NCI-H345 treated with DMSO at 0.1 percent for 48 hours (cell line): Measurements from ENCODE around the gene SMG9.
A peak's percentile ranks its signal among the peaks of the same experiment; 100 is the strongest.

Source experiments
- DNase-seq: peaks from one replicate; lab custom pipeline; 2025; ENCODE audit not compliant: unreplicated experiment; lab: John Stamatoyannopoulos, UW

The SMG9 gene, protein sequence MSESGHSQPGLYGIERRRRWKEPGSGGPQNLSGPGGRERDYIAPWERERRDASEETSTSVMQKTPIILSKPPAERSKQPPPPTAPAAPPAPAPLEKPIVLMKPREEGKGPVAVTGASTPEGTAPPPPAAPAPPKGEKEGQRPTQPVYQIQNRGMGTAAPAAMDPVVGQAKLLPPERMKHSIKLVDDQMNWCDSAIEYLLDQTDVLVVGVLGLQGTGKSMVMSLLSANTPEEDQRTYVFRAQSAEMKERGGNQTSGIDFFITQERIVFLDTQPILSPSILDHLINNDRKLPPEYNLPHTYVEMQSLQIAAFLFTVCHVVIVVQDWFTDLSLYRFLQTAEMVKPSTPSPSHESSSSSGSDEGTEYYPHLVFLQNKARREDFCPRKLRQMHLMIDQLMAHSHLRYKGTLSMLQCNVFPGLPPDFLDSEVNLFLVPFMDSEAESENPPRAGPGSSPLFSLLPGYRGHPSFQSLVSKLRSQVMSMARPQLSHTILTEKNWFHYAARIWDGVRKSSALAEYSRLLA

DNA sequence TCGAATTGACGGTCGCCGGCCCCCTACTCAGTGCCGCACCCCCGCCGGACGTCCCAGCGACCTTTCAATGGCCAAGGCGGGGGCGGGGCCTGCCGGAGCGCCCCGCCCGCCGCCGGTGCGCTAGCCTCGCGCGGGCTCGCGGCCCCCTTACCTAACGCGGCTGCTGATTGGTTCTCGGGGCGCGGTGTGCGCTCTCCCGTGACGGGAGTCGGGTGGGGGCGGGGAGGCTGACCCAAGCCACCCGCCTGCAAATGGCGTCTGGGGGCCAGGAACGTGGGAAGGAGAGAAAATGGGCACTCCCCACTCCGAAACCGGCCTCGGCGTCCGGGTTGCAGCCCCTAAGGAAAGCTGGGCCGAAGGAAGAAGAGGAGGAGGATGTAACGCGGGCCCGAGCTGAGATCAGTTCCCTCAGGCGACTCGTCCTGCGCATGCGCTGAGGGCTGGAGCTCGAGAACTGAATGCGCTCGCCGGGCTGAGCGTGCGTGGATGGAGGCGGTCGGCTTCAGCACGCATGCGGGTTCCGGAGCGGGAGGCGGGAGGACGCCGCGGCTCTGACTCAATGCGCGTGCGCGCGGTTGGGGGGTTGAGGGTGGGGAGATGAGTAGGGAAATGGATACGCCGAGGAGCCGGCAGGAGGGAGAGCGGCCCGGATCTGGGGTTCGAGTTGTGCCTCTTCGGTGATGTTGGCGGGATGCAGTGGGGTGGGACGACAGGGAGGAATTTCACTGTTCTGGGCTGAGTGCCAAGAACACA, at the start of gene SMG9:
Gene SMG9 (minus strand): TSS at position 460 of the 753 bp plus-strand sequence. CDS start 4,221 bp downstream, outside the sequence.
- DNase-seq: peak; percentile 69

DNA sequence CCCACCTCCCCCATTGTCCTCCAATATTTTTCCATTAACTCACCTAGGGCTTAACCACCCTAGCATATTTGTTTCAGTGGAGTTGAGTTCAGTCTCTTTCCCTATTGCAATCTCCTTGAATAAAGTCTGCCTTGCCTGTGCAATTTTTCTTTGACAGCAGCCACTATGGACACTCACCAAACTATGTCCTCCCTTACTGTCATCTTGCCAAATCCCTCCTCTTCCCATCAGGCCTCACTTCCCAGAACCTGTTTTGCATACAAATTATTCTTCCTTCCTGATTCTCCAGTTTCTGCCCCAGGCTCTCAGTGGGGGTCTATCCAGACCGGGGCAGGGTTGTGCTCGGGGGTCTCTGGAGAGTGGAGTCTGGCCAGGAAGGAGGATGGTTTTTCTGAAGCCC, 49.7 kb upstream of the SMG9 start:
- no peak for DNase-seq

DNA sequence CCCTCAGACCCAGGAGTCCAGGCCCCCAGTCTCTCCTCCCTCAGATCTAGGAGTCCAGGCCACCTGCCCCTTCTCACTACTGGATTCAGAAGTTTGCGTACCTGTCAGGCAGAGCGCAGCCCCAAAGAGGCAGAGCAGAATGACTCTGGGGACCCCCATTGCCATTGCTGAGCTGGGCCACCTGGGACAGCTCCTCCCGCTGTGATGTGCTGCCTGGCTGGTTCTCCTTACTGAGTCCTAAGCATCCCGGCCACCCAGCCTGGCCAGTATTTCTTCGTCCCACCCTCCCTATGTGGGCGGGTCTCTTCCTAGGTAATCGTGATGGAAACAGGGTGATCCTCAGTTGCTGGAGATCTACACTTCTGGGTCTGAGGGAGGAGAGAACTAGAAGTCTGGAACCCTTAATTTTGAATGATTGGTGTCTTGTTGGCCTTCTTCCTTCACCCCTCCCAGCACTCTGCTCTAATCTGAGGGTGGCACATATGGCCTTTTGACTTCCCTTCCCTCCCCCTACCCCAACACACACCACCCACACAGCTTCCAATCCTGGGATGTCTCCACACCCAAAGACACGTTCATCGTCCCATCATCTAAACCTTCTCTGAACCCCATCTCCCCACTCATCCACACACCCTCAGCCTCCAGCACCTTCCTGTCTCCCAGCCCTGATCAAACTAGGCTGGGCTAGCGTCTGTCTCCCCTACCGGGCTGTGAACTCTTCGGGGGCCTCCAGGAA, 47.6 kb upstream of the SMG9 start, which contains the start of gene LYPD5:
Gene LYPD5 (minus strand): TSS at position 232 of the 736 bp plus-strand sequence. CDS start 67 bp downstream, at position 165.
- no peak for DNase-seq

DNA sequence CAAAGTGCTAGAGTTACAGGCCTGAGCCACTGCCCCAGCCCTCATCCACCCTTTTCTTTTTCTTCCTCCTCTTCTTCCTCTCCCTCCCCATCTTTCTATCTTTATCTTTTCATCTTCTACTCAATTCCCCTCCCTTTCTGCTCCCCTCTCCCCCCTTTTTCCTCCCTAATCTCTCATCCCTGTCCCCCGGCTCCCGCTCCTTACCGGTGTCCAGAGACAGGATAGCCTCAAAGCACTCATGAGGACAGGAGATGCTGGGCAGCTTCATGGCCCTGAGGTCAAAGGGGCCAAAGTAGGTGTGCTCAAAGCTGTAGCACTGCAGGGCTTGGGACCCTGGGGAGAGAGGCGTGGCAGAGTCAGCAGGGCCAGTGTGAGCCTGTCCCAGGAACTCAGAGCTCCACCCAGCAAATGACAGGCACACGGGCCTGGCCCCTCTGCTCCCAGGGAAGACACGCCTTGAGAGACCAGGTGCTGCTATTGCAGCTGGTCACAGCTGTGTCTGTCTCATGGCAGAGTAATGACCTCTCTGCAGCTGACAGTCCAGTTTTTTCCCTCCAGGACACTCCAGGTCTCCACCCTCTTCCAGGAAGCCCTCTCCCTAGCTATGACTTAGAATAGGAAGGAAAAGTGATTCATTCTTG, 44.9 kb upstream of the SMG9 start:
- DNase-seq: no peak

DNA sequence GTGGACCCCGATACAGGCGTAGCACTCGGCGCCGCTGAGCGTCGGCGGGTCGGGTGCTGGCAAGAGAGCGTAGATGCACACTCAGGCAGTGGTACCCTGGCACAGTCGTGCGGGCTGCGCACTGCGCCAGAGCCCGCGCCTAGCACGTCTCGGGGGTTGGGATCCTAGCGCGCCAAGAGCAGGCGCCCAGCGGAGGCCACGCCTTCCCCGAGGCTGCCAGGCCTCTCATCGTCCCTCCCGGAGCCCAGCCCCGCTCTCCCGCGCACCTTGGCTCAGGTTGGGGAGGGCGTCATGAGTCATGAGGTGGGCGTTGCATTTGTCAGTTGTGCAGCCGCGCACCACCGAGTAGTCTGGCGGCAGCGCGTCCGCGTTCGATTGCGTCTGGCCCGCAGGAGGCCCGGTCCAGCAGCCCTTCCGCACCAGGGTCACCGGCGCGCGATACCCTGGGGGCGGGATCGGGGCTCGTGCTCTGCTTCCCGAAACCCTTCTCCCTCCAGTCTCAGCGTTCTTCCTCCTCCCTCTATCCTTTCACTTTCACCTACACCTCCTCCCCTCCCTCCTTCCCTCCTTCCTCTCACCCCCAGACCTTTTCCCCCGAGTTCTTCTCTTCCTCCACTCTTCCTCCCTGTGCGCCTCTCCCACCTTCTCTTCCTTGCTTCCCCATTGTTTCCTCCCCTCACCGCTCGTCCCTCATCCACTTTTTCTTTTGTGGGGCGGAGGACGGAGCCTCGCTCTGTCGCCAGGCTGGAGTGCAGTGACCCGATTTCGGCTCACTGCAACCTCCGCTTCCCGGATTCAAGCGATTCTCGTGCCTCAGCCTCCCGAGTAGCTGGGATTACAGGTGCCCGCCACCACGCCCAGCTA, 44.0 kb upstream of the SMG9 start:
- peak; percentile 22 for DNase-seq

DNA sequence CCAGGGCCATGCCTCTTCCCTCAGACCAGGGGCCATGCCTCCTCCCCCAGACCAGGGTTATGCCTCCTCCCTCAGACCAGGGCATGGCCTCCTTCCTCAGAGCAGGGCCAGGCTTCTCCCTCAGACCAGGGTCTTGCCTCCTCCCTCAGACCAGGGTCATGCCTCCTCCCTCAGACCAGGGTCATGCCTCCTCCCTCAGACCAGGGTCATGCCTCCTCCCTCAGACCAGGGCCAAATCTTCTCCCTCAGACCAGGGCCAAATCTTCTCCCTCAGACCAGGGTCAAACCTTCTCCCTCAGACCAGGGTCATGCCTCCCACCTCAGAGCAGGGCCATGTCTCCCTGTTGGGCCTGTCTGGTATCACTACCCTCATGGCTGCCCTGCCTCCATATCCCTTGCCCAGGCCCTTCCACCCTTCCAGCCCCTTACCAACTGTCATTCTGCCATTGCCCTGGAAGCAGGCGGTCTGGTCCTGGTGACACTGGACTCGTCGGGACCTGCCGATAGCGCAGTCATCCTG, 43.3 kb upstream of the SMG9 start:
- DNase-seq: no peak

DNA sequence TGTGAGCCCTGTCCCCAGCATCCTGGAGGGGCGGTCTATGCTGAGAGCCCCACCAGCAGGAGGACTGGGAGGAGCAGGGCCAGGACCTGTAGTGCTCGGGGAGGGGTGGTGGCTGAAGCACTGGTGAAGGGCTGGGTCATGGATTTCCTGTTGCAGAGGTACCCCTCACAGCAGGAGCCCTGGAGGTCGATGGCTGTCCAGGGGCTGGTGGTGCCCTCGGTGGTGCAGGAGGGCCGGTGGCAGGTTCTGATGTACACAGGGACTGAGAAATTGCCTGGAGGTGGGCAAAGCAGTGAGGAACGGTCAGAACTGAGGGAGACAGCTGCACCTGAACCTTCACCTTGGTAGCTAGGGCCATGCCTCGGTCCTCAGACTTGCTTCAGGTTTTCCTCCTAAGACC, 42.8 kb upstream of the SMG9 start:
- no peak for DNase-seq

DNA sequence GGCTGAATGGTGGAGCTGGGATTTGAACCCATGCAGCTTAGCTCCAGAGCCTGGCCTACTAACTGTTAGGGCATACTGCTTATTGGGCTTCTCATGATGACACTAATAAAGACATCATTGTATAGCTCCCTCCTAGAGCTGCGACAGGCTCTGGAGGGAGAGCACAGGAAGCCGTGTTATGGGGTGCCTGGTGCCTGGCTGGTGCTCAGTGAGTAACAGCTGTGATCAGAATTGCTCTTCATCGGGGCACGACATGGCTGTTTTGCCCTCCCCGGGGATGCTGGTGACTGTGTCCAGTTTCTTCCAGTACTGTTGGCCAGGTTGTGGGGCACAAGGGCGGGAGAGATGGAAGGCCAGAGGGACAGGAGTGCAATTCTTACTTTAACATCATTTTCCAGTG, 42.4 kb upstream of the SMG9 start:
- no peak for DNase-seq

DNA sequence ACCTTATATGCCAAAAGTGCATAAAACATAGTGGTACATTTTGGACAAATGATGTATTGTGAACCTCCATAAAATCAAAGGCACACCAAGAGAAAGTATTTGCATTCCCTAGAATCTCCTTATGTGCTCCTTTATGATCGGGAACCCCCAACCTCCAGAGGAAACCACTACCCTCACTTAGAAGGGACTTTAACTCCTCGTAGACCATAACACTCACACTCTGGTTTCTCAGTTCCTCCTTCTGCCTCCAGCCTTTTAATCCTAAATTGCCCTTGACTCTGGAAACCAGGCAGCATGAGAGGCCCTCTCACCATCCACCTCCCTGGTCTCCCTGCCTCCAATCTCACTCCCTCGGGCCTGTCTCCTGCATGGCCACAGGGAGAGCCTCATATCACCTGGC, 35.8 kb upstream of the SMG9 start:
- no peak for DNase-seq

DNA sequence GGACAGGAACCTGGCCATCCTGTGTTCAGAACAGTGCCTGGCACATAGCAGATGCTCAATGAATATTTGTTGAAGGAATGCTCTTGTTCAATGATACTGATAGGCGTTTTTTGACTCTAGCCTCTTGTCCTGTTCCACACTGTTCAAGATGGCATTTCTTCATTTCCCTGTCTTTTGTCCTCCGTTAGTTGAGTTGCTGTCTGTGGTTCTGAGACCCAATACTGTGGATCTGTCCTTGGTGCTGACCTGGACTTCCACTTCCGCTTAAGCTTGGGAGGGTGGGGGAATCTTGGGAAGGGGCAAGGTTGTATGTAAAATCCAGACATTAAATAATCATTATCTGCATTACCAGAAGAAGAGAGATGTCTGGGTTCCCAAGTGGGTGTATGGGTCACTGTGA, 34.3 kb upstream of the SMG9 start:
- no peak for DNase-seq

DNA sequence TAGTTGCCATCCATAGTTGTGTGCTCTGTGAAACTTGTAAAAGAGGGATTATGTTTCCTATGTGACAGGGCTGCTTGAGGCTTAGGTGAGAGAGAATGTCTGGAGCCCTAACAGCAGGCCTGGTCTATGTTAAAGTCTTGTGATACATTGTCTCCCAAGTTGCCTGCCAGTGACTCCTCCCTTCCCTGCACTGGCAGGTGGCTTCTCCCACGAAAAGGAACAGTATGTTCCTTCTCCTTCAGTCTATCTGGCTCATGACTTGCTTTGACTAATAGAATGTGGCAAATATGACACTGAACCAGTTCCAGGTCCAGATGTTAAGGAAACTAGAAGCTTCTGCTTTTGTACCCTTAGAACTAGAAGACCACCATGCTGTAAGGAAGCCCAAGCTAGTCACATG, 31.9 kb upstream of the SMG9 start:
- no peak for DNase-seq

DNA sequence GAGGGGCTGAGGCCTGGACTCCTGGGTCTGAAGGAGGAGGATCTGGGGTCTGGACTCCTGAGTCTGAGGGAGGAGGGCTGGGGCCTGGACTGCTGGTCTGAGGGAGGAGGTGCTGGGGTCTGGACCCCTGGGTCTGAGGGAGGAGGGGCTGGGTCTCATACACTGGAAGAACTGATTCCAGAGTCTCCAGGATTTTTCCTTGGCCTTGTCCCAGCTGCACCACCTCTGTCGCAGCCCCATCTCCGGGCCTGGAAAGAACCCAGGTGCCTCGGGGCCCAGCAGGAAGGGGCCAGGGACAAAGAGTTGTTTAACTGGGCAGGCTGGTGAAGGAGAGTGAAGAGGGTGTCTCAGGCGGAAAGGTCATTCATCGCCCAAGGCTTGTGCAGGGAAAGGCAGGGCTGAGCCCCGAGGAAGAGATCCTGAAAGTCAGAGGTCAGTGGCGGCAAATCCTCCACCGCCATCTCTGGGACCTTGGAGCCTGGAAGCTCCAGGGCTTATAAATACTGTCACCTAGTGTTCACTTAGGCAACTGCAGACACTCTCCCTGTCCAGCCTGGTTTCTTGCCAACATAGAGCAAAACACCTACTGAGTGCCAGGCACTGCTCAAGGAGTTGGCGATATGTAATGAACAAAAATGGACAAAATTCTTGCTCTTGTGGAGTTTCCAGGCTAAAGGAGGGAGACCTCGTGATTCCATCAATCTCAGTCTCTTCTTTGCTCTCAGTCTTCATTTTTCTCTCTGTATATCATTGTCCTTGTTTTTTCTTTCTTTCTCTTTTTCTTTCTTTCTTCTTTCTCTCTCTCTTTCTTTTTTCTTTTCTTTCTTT, 30.4 kb upstream of the SMG9 start:
- peak; percentile 58 for DNase-seq

DNA sequence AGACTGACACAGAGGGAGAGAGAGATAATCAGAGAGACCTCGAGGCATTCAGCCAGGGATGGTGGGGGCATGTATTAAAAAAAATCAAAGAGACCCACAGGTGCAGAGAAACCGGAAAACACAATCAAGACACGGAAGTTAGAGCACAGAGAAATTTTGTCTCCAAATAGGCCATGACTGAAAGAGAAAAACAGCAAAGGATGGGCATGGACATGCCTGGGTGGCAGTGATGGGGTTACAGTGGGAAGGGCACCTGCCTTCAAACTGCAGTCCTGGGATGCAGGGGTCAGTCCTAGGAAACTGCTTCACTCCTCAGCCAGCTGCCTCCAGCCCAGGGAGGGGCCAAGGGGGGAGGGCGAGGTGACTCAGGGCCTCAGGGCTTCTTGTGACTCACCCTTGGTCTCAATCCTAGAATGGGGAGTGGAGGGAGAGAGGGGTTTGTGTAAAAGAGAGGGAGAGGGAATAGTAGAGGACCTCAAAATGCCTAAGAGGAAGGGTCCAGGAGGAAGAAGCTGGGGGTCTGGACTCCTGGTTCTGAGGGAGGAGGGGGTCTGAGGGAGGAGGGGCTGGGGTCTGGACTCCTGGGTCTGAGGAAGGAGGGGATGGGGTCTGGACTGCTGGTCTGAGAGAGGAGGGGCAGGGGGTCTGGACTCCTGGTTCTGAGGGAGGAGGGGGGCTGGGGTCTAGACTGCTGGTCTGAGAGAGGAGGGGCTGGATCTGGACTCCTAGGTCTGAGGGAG, 29.6 kb upstream of the SMG9 start:
- DNase-seq: no peak

DNA sequence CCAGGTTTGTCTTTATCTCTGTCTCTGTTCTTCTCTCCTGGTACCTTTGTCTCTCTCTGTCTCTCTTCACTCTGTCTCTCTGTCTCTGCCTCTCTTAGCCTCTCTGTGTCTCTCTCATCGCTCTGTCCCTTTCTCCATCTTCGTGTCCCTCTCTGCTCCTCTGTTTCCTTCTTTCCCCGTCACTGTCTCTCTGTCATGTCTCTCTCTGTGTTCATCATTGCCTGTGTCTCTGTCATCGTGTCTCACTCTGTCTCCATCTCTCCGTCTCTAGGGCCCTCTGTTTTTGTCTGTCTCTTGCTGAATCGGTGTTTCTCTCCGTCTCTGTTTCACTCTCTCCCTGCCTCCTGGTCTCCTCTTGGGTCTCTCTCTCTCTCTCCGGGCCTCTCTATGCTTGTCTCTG, 28.9 kb upstream of the SMG9 start:
- DNase-seq: no peak

DNA sequence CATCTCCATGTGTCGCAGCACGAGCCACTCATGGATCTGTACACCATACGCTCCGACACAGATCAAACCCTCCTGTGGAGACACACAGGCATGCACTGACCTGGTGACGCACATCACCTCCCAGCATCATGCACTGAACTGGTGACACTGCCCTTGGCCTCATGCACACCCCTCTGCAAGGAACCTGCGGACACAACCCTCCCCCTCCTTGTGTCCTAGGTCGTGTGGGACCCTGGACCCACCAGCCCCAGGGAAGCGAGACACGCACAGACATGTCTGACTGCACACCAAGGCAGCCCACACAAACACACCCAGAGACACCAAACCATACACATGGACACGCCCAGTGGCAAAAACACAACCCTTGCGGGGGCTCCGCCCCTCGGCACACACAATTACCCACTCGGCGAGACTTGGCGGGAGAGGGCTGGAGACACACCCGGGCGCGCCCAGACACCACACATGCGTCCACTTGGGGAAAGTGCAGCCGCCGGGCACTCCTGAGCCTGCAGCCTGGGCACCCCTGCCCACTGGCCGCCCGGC, 28.0 kb upstream of the SMG9 start:
- DNase-seq: no peak

DNA sequence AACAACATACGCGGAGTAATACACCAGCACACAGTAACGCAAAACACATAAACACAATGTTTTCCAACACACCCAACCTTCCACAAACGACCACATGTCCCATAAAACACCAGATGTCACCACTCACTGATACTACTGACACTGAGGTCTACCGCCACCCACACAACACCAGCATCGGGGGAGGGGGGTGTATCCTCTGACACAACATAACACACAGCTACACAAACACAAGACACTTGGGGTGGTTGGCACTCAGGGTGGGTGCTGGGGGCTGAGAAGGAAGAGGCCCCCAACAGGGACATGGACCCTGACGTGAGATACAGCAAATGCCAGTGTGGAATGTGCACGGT, 27.5 kb upstream of the SMG9 start:
- DNase-seq: no peak

DNA sequence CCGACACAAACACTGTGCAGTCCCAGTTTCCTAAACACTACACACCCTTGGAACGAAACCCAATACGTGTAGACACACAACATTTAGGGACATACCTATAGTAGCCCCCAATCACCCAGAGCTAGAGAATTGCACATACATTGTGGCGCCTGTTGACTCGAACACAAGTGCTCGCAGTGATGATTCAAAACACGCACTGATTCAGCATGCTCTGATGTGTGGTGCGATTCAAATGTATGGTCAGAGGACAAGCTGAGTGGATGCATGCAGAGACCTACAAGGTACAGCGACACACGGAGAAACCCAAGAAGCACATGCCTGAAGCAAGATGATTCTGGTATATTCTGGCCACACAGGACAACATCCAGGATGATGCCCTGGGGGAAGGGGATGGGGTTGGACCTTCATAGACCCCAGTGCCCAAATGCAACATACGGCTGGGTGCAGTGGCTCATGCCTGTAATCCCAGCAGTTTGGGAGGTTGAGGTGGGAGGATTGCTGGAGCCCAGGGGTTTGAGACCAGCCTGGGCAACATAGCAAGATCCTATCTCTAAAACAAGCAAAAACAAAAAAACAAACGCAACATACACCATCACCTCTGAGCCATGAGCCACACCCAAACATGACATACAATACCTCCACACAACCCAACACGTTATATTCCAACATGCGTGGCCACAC, 27.0 kb upstream of the SMG9 start:
- no peak for DNase-seq
